Activated T-helper 2 cell treated with anti-CD3 and anti-CD28 coated beads, Interferon-gamma antibody, Interleukin-2, Interleukin-4, amounts not matched to agents 10 μg/mL and 5 μg/mL and 100 μg/mL, durations not matched to agents 14 hours and 24 hours and 36 hours (primary cell): ENCODE data around the gene LETM1. TPM values are rescaled to one million over a fixed set of nuclear protein-coding genes. Genes with fewer than 3 reads are reported as not detected.
"Not testable (repeated sequence)": the region's sequence is repeated elsewhere in the genome, so short reads cannot be mapped to it uniquely, and the experiment has no call there.

Experiments used
- DNase-seq: peaks from one replicate; pipeline ENCODE4 v3.0.0; 2021; ENCODE audit warnings: low spot score
- H3K27ac Mint-ChIP-seq: one replicate; pipeline ENCODE4 v1.8.0; 2021; ENCODE audit warnings: mixed read lengths
- H3K27me3 Mint-ChIP-seq: one replicate; pipeline ENCODE4 v1.8.0; 2021; ENCODE audit warnings: low read depth, mixed read lengths
- H3K36me3 Mint-ChIP-seq: one replicate; pipeline ENCODE4 v1.8.0; 2021; ENCODE audit warnings: low read depth, mixed read lengths
- H3K4me1 Mint-ChIP-seq: one replicate; pipeline ENCODE4 v1.8.0; 2021; ENCODE audit warnings: low read depth, mixed read lengths
- H3K4me3 Mint-ChIP-seq: one replicate; pipeline ENCODE4 v1.8.0; 2021; ENCODE audit warnings: low read depth, mild to moderate bottlenecking, moderate library complexity, mixed read lengths
- H3K9me3 Mint-ChIP-seq: one replicate; pipeline ENCODE4 v1.8.0; 2021; ENCODE audit warnings: mixed read lengths
- intact Hi-C: fragments of 100-400 bp; cut with micrococcal nuclease; formaldehyde crosslinking; loops from one replicate; pipeline ENCODE4 v1.15.1; 2023
- total RNA-seq: library from RNA; stranded (reverse); gene quantifications from 2 replicates; pipeline ENCODE4 v1.2.3, GENCODE V29; 2022

The LETM1 gene
- total RNA-seq, 1 donor from 2014 or later, result 76.6 TPM

GRCh38 chr4:1857931-1858330, 2.0 kb upstream of the LETM1 start:
- Mint-ChIP-seq H3K36me3 (peaks cover 7% of the 10 kb centered on the region), H3K9me3 (no peaks in the 10 kb centered on the region), H3K27me3 (no peaks in the 10 kb centered on the region), H3K4me1 (peaks cover 35% of the 10 kb centered on the region), H3K27ac (no peak overlapping the region), H3K4me3 (no peak overlapping the region)
- intact Hi-C loops, result loop anchor here (2.0 kb wide), 1 partner anchor 561 kb away; the partner anchor contains the start of genes CFAP99 and ZFYVE28
- no peak for DNase-seq

- Mint-ChIP-seq H3K27me3 (no peaks in the 10 kb centered on the region), H3K27ac (peak overlapping the region; percentile 55), H3K4me1 (peaks cover 33% of the 10 kb centered on the region), H3K4me3 (peak overlapping the region; percentile 80), H3K36me3 (peaks cover 10% of the 10 kb centered on the region), H3K9me3 (no peaks in the 10 kb centered on the region)
- DNase-seq, result no peak
- intact Hi-C loops, result loop anchor here (1.0 to 2.0 kb wide), 4 partner anchors 13 to 562 kb away; partner anchors contain the start of genes CFAP99, SLBP and ZFYVE28
These were observed 1.2 kb upstream of the LETM1 start for GRCh38 chr4:1856943-1857699.

- intact Hi-C loops, result loop anchor here (1.0 to 2.0 kb wide), 4 partner anchors 15 to 563 kb away; partner anchors contain the start of genes CFAP99, SLBP and ZFYVE28
- peaks cover 37% of the 10 kb centered on the region for H3K4me1 Mint-ChIP-seq
- H3K27me3 Mint-ChIP-seq, result no peaks in the 10 kb centered on the region
- H3K4me3 Mint-ChIP-seq, result peak overlapping the region; percentile 86
- DNase-seq, result no peak
- H3K9me3 Mint-ChIP-seq, result no peaks in the 10 kb centered on the region
- peaks cover 10% of the 10 kb centered on the region for H3K36me3 Mint-ChIP-seq
- peak overlapping the region; percentile 38 for H3K27ac Mint-ChIP-seq
These were observed 454 bp downstream of the LETM1 start for GRCh38 chr4:1855333-1856070.

DNA sequence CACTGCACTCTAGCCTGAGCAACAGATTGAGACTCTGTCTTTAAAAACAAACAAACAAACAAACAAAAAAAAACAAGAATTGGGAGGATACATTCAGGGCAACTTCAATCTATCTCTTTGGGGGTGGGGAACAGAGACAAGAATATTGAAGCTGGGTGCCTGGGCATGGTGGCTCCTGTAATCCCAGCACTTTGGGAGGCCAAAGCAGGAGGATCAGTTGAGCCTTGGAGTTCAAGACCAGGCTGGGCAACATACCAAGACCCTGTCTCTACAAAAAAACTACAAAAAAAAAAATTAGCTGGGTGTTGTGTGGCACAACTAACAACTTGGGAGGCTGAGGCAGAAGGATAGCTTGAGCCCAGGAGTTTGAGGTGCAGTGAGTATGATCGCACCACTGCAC, 1.2 kb downstream of the LETM1 start:
- H3K9me3 Mint-ChIP-seq, result no peaks in the 10 kb centered on the region
- peak overlapping the region; percentile 70 for H3K27ac Mint-ChIP-seq
- H3K36me3 Mint-ChIP-seq, result peaks cover 10% of the 10 kb centered on the region
- intact Hi-C loops, result no loop called here
- H3K4me1 Mint-ChIP-seq, result peaks cover 39% of the 10 kb centered on the region
- H3K4me3 Mint-ChIP-seq, result peak overlapping the region; percentile 86
- no peak for DNase-seq
- H3K27me3 Mint-ChIP-seq, result no peaks in the 10 kb centered on the region

- H3K36me3 Mint-ChIP-seq, result peaks cover 10% of the 10 kb centered on the region
- peak overlapping the region; percentile 30 for H3K27ac Mint-ChIP-seq
- H3K4me3 Mint-ChIP-seq, result peak overlapping the region; percentile 73
- intact Hi-C loops, result no loop called here
- DNase-seq, result no peak
- no peaks in the 10 kb centered on the region for H3K9me3 Mint-ChIP-seq
- no peaks in the 10 kb centered on the region for H3K27me3 Mint-ChIP-seq
- peaks cover 37% of the 10 kb centered on the region for H3K4me1 Mint-ChIP-seq
These were observed 2.9 kb downstream of the LETM1 start for GRCh38 chr4:1852904-1853623.

- H3K9me3 Mint-ChIP-seq, result no peaks in the 10 kb centered on the region
- H3K4me1 Mint-ChIP-seq, result peaks cover 29% of the 10 kb centered on the region
These were observed 4.2 kb downstream of the LETM1 start for GRCh38 chr4:1851575-1852410.

GRCh38 chr4:1851160-1851559, 4.8 kb downstream of the LETM1 start:
- Mint-ChIP-seq H3K9me3 (no peaks in the 10 kb centered on the region), H3K4me3 (no peak overlapping the region), H3K4me1 (peaks cover 31% of the 10 kb centered on the region), H3K36me3 (peaks cover 21% of the 10 kb centered on the region), H3K27ac (no peak overlapping the region), H3K27me3 (no peaks in the 10 kb centered on the region)
- no peak for DNase-seq
- intact Hi-C loops, result no loop called here

More at GRCh38 chr4:1851575-1852410, 4.2 kb downstream of the LETM1 start:
- no peak for DNase-seq
- Mint-ChIP-seq H3K27ac (no peak overlapping the region), H3K36me3 (peaks cover 16% of the 10 kb centered on the region), H3K27me3 (no peaks in the 10 kb centered on the region), H3K4me3 (no peak overlapping the region)
- intact Hi-C loops, result no loop called here

DNA sequence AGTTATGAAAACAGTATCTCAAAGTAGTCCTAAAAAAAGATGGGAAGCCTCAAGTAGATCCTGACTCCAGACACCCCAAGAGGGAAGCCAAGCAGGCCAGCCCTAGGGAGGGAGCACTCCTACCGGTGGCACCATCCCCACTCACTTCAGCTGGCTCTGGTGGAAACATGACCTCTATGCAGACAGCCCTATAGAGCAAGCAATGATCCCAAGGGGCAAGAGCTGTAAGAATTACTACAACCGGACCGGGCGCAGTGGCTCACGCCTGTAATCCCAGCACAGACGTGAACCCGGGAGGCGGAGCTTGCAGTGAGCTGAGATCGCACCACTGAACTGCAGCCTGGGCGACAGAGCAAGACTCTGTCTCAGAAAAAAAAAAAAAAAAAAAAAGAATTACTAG, 5.7 kb downstream of the LETM1 start:
- Mint-ChIP-seq H3K36me3 (peaks cover 21% of the 10 kb centered on the region), H3K4me3 (no peak overlapping the region), H3K27me3 (no peaks in the 10 kb centered on the region), H3K9me3 (no peaks in the 10 kb centered on the region), H3K4me1 (peaks cover 31% of the 10 kb centered on the region), H3K27ac (no peak overlapping the region)
- no peak for DNase-seq
- intact Hi-C loops, result no loop called here

DNA sequence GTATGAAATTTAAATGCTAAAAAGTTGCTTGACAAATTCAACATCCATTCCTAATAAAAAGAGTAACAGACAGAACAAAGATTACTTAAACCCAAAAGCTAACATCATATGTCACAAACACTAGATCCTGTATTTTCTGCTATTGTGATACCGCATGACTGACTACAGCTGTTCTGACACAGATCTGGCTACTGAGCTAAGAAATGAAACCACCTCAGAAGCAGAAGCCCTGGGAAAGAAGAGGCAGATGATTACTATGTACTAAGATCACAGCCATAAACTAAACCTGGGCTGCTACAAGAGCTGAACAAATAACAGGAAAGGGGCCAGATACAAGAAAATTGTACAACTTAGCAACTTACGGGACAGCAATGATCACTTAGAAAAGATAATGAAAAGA, 9.4 kb downstream of the LETM1 start:
- H3K9me3 Mint-ChIP-seq, result no peaks in the 10 kb centered on the region
- peaks cover 18% of the 10 kb centered on the region for H3K4me1 Mint-ChIP-seq

GRCh38 chr4:1844618-1845017, 11.3 kb downstream of the LETM1 start:
- H3K27me3 Mint-ChIP-seq, intact Hi-C loops, DNase-seq, H3K9me3 Mint-ChIP-seq, H3K4me3 Mint-ChIP-seq, H3K27ac Mint-ChIP-seq: not testable (repeated sequence)
- H3K4me1 Mint-ChIP-seq, result peaks cover 11% of the 10 kb centered on the region
- H3K36me3 Mint-ChIP-seq, result peaks cover 41% of the 10 kb centered on the region

More for the DNA sequence above, 9.4 kb downstream of the LETM1 start:
- Mint-ChIP-seq H3K27me3 (no peaks in the 10 kb centered on the region), H3K27ac (no peak overlapping the region), H3K36me3 (peaks cover 34% of the 10 kb centered on the region), H3K4me3 (no peak overlapping the region)
- DNase-seq, result no peak
- intact Hi-C loops, result no loop called here

- Mint-ChIP-seq H3K4me3 (no peak overlapping the region), H3K27me3 (no peaks in the 10 kb centered on the region), H3K9me3 (no peaks in the 10 kb centered on the region), H3K4me1 (peaks cover 11% of the 10 kb centered on the region), H3K36me3 (peaks cover 47% of the 10 kb centered on the region), H3K27ac (no peak overlapping the region)
- DNase-seq, result no peak
- intact Hi-C loops, result no loop called here
These were observed 12.1 kb downstream of the LETM1 start for GRCh38 chr4:1843852-1844251.

GRCh38 chr4:1842993-1843448, 12.9 kb downstream of the LETM1 start:
- Mint-ChIP-seq H3K9me3 (no peaks in the 10 kb centered on the region), H3K4me3 (no peak overlapping the region), H3K36me3 (peaks cover 53% of the 10 kb centered on the region), H3K4me1 (peaks cover 11% of the 10 kb centered on the region), H3K27ac (no peak overlapping the region), H3K27me3 (no peaks in the 10 kb centered on the region)
- DNase-seq, result no peak
- intact Hi-C loops, result no loop called here
